Adrenal gland (tissue), 5 donors: ENCODE measurements around the gene CCDC33.

ENCODE experiments used
- POLR2A ChIP-seq, 2 donors: fragments of 450-650 bp; IDR thresholded peaks; one replicate each; pipeline ENCODE4 v1.6.1; 2017; ENCODE audit warnings: antibody characterized with exemption in 2 of 2, mild to moderate bottlenecking in 2 of 2, moderate library complexity in 1 of 2
- TF ChIP-seq, protein P1 (sequence below), 6 experiments: fragments of 450-650 bp in 4 of 6; fragments of 200-600 bp in 2 of 6; sonication (generic) in 1 of 6; IDR thresholded peaks; 1 replicate in 5 of 6; 2 replicates in 1 of 6; pipeline versions ENCODE4 v1.5.1 to v1.8.0; 2016 to 2021; ENCODE audit warnings: antibody characterized with exemption in 6 of 6, mild to moderate bottlenecking in 2 of 6, moderate library complexity in 1 of 6
- donor health status: DM: no; HTN: no; CAD: no.

GRCh38 chr15:74251131-74251811 is 15.1 kb downstream of the CCDC33 start:
- TF ChIP-seq POLR2A (IDR thresholded peaks at IDR 0.05), result no peak
- TF ChIP-seq, protein P1, sequence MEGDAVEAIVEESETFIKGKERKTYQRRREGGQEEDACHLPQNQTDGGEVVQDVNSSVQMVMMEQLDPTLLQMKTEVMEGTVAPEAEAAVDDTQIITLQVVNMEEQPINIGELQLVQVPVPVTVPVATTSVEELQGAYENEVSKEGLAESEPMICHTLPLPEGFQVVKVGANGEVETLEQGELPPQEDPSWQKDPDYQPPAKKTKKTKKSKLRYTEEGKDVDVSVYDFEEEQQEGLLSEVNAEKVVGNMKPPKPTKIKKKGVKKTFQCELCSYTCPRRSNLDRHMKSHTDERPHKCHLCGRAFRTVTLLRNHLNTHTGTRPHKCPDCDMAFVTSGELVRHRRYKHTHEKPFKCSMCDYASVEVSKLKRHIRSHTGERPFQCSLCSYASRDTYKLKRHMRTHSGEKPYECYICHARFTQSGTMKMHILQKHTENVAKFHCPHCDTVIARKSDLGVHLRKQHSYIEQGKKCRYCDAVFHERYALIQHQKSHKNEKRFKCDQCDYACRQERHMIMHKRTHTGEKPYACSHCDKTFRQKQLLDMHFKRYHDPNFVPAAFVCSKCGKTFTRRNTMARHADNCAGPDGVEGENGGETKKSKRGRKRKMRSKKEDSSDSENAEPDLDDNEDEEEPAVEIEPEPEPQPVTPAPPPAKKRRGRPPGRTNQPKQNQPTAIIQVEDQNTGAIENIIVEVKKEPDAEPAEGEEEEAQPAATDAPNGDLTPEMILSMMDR (IDR thresholded peaks at IDR 0.05), result peak in 1 of 6 experiments; percentile 11
